HG02588 (cell line): ENCODE data around the gene ARHGEF11.

Source experiments
- ATAC-seq: cut with Tn5 transposase; IDR thresholded peaks from one replicate; pipeline ENCODE4 v1.9.1; 2021; ENCODE audit warnings: mild to moderate bottlenecking, moderate library complexity; ENCODE audit not compliant: unreplicated experiment

The ARHGEF11 gene

GRCh38 chr1:156912861-156913808 lies 132.4 kb downstream of the ARHGEF11 start:
- ATAC-seq: no peak

GRCh38 chr1:156912310-156912709 lies 133.2 kb downstream of the ARHGEF11 start:
- no peak for ATAC-seq

- no peak for ATAC-seq
Measured at GRCh38 chr1:156911577-156912298, 133.8 kb downstream of the ARHGEF11 start.

GRCh38 chr1:156910309-156910782 lies 135.2 kb downstream of the ARHGEF11 start:
- no peak for ATAC-seq

- no peak for ATAC-seq
Measured at GRCh38 chr1:156909671-156910070, 135.9 kb downstream of the ARHGEF11 start.

GRCh38 chr1:156908955-156909354 lies 136.6 kb downstream of the ARHGEF11 start:
- ATAC-seq: no peak

GRCh38 chr1:156908541-156908940 lies 137.0 kb downstream of the ARHGEF11 start:
- no peak for ATAC-seq

GRCh38 chr1:156906206-156906906 lies 139.2 kb downstream of the ARHGEF11 start:
- ATAC-seq: no peak

- ATAC-seq: no peak
Measured at GRCh38 chr1:156905651-156906050, 139.9 kb downstream of the ARHGEF11 start.

GRCh38 chr1:156905176-156905575 lies 140.4 kb downstream of the ARHGEF11 start:
- ATAC-seq: no peak

GRCh38 chr1:156904187-156904959 lies 141.2 kb downstream of the ARHGEF11 start:
- ATAC-seq: no peak

GRCh38 chr1:156903328-156904091 lies 142.0 kb downstream of the ARHGEF11 start:
- ATAC-seq: no peak

- no peak for ATAC-seq
Measured at GRCh38 chr1:156901966-156902915, 143.3 kb downstream of the ARHGEF11 start.

GRCh38 chr1:156901590-156901900 lies 144.0 kb downstream of the ARHGEF11 start:
- no peak for ATAC-seq

GRCh38 chr1:156900896-156901589 lies 144.5 kb downstream of the ARHGEF11 start:
- ATAC-seq: no peak

GRCh38 chr1:156899956-156900718 lies 145.4 kb downstream of the ARHGEF11 start:
- ATAC-seq: no peak

GRCh38 chr1:156898971-156899664 lies 146.4 kb downstream of the ARHGEF11 start:
- ATAC-seq: no peak
